Ovary (tissue), 9 donors: Measurements from ENCODE around the gene CEP164. TPM values are rescaled to one million over a fixed set of nuclear protein-coding genes. Genes with fewer than 3 reads are reported as not detected.
"Not testable (repeated sequence)": the region's sequence is repeated elsewhere in the genome, so short reads cannot be mapped to it uniquely, and the experiment has no call there.

Experiments
- DNase-seq, 5 donors: peaks; one replicate each; pipeline ENCODE4 v3.0.0-alpha.2; 2019 to 2020
- H3K27ac ChIP-seq, 2 donors: fragments of 200-600 bp; one replicate each; pipeline versions ENCODE4 v1.5.1 to v1.8.0; 2019 to 2022
- H3K27me3 ChIP-seq: fragments of 200-600 bp; one replicate; pipeline ENCODE4 v1.8.0; 2022
- H3K36me3 ChIP-seq: fragments of 200-600 bp; sonication (generic); one replicate; pipeline ENCODE4 v1.5.1; 2019
- H3K4me1 ChIP-seq: one replicate; pipeline ENCODE4 v1.8.1; 2013; ENCODE audit warnings: mild to moderate bottlenecking, moderate library complexity; ENCODE audit not compliant: insufficient read depth
- H3K4me3 ChIP-seq: fragments of 200-600 bp; sonication (generic); one replicate; pipeline ENCODE4 v1.5.1; 2017
- H3K9me3 ChIP-seq, 2 donors: fragments of 200-600 bp in 1 of 2; sonication (generic) in 1 of 2; one replicate each; pipeline versions ENCODE4 v1.5.1 to v1.8.1; 2013 to 2019; ENCODE audit warnings: mild to moderate bottlenecking in 1 of 2, moderate library complexity in 1 of 2
- EP300 ChIP-seq: sonication (generic); formaldehyde crosslinking; IDR thresholded peaks from one replicate; pipeline ENCODE4 v1.6.1; 2017; ENCODE audit warnings: antibody characterized with exemption
- POLR2A ChIP-seq: fragments of 450-650 bp; IDR thresholded peaks from one replicate; pipeline ENCODE4 v1.6.1; 2017; ENCODE audit warnings: antibody characterized with exemption, mild to moderate bottlenecking, moderate library complexity
- WGBS, 3 donors: extraction: QIAGEN DNeasy Blood & Tissue Kit in 1 of 3; methylation state at CpG; one replicate each; pipeline versions ENCODE4 v1.1.5 to v1.1.7; 2013 to 2017; 5-methylcytosine and 5-hydroxymethylcytosine counted together
- intact Hi-C, 4 donors: fragments of 100-400 bp; cut with DNase I; formaldehyde crosslinking; loops; one replicate each; pipeline versions ENCODE4 v1.11.0 to v1.15.1; 2022 to 2023
- polyA plus RNA-seq, 2 donors: library from polyadenylated mRNA; stranded (reverse); fragments of 200-250 nt in 1 of 2; fragments of 350-450 nt in 1 of 2; fragmentation: Illumina TruSeq in 1 of 2; extraction: RNeasy Lipid Tissue Mini Kit (QIAGEN cat#74804) in 1 of 2; gene quantifications; one replicate each; pipeline ENCODE4 v1.2.3, GENCODE V29; 2013 to 2014
- total RNA-seq, 7 donors: library from RNA; depleted of rRNA in 2 of 7; stranded (reverse); fragments of >200 nt in 2 of 7; fragmentation: NEBNext Ultra II Directional in 3 of 7; extraction: Animal tissue kit (Norgen Biotek cat#: 25700) in 3 of 7; gene quantifications; one replicate each; pipeline versions ENCODE4 v1.1.0 to v1.2.4, GENCODE V29; 2016 to 2023
- TF ChIP-seq, protein P1 (sequence below), 3 donors: fragments of 450-650 bp in 2 of 3; fragments of 200-600 bp in 1 of 3; IDR thresholded peaks; one replicate each; pipeline versions ENCODE4 v1.5.1 to v1.8.0; 2016 to 2022; ENCODE audit warnings: antibody characterized with exemption in 3 of 3, mild to moderate bottlenecking in 1 of 3
- donor health status: DM: no; HTN: no; CAD: no; lungs with moderate emphysema.
- donor health status: DM: no; HTN: no; CAD: no.
- donor health status: Bipolar disorder and iron deficiency.
- donor health status: DM: yes; HTN: yes; CAD: no.
- donor health status: DM: no; HTN: no; CAD: no.
- donor health status: DM: yes; HTN: yes; CAD: no.

CEP164 gene
- total and polyA plus RNA-seq, 9 donors, result 18.6 to 50.4 (median 28.0) TPM

DNA sequence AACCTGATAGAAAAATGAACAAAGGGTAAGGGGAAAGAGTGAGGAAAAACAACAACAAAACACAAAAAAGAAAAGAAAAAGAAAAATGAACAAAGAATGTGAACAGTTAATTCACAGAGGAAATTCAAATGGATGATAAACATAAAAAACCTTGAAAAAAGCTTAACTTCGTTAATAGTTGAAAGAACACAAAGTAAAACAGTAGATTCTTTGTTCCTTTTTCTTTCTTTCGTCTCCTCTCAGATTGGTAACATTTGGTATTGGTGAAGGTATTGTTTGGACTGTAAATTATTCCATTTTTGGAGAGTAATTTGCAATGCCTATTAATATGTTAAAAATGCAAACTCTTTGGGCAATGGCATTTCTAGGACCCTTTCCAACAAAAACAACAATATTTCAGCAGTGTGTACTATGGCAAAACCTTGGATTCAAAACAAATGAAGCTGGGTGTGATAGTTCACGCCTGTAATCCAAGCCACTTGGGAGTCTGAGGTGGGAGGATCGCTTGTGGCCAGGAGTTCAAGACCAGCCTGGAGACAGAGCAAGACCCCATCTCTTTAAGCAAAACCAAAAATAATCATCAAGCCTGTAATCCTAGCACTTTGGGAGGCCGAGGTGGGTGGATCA lies 8.3 kb upstream of the CEP164 start:
- peaks cover 12% of the 10 kb centered on the region for H3K4me1 ChIP-seq
- no peak overlapping the region for H3K4me3 ChIP-seq
- intact Hi-C loops, result loop anchor here in 2 of 4 donors (5.0 to 10.0 kb wide), 2 partner anchors 85 to 87 kb away; partner anchors contain the start of genes PCSK7 (in 2 of the 2) and RNF214 (in 2 of the 2)
- 9 to 25% (median 10%) methylated on average over 5 of the region's 5 CpGs for WGBS, 3 donors
- H3K27ac ChIP-seq, result no peak overlapping the region
- no peaks in the 10 kb centered on the region for H3K27me3 ChIP-seq
- no peak for TF ChIP-seq EP300
- H3K36me3 ChIP-seq, result no peaks in the 10 kb centered on the region
- no peaks in the 10 kb centered on the region for H3K9me3 ChIP-seq
- peak in 1 of 5 donors; percentile 31 for DNase-seq

DNA sequence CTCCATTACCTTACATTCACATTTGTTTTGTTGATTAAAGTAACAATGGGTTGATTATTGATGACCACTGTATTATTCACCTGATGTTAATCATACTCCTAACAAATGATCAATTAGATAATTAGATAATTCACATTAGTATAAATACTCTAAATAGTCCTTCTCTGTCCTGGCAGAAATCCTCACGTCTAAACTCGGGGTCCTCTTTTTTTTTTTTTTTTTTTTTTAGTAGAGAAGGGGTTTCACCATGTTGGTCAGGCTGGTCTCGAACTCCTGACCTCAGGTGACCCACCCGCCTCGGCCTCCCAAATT lies 443 bp upstream of the CEP164 start:
- intact Hi-C loops, result loop anchor here in 1 of 4 donors (5.0 kb wide), 1 partner anchor 95 kb away; the partner anchor contains the start of genes PCSK7 and RNF214
- DNase-seq, H3K4me1 ChIP-seq, H3K27me3 ChIP-seq, H3K36me3 ChIP-seq, H3K9me3 ChIP-seq: not testable (repeated sequence)
- Histone ChIP-seq H3K27ac (peak overlapping the region in 1 of 2 donors; percentile 79), H3K4me3 (peak overlapping the region; percentile 90)
- 5 to 10% (median 8%) methylated on average over 5 of the region's 5 CpGs for WGBS, 3 donors

DNA sequence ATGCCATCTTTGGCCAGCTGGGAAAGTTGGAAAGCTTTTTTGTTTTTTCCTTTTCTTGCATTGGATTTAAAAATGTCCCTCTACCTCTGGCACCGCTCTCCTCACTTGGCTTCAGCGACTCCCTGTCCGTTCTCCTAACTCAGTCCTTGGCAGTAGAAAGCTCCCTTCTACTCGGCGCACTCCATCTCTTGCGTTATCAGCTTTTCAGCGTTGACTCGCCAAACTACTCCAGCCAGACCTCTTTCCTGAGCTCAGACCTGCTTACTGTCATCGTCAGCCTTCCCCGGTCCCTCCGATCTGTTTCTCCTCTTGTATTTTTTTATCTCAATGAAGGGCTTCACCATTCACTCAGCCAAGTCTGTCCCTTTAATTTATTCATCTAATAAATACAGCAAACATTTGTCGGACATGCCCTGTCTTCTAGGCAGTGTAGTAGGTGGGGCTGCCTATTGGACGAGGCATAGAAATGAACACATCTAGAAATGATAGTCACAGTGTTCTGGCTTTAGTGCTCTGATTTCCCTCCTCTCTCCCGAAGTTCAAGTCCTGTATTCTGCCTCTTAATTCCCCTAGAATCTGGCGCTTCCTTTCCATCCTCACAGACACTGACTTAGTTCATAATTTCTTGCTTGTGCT lies 839 bp downstream of the CEP164 start:
- TF ChIP-seq, protein P1, sequence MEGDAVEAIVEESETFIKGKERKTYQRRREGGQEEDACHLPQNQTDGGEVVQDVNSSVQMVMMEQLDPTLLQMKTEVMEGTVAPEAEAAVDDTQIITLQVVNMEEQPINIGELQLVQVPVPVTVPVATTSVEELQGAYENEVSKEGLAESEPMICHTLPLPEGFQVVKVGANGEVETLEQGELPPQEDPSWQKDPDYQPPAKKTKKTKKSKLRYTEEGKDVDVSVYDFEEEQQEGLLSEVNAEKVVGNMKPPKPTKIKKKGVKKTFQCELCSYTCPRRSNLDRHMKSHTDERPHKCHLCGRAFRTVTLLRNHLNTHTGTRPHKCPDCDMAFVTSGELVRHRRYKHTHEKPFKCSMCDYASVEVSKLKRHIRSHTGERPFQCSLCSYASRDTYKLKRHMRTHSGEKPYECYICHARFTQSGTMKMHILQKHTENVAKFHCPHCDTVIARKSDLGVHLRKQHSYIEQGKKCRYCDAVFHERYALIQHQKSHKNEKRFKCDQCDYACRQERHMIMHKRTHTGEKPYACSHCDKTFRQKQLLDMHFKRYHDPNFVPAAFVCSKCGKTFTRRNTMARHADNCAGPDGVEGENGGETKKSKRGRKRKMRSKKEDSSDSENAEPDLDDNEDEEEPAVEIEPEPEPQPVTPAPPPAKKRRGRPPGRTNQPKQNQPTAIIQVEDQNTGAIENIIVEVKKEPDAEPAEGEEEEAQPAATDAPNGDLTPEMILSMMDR (IDR thresholded peaks at IDR 0.05), result no peak
- TF ChIP-seq POLR2A, result no peak
- TF ChIP-seq EP300, result no peak
- intact Hi-C loops, result loop anchor here in 1 of 4 donors (5.0 kb wide), 1 partner anchor 96 kb away; the partner anchor contains the start of genes PCSK7 and RNF214
- DNase-seq, result peak in 1 of 5 donors; percentile 51
- H3K27ac ChIP-seq, result peak overlapping the region; percentile 79 to 82
- H3K4me3 ChIP-seq, result peak overlapping the region; percentile 90
- H3K27me3 ChIP-seq, result no peaks in the 10 kb centered on the region
- H3K36me3 ChIP-seq, result no peaks in the 10 kb centered on the region
- 2 to 3% (median 3%) methylated on average over 15 of the region's 15 CpGs for WGBS, 3 donors
- no peaks in the 10 kb centered on the region for H3K9me3 ChIP-seq
- peaks cover 4% of the 10 kb centered on the region for H3K4me1 ChIP-seq

DNA sequence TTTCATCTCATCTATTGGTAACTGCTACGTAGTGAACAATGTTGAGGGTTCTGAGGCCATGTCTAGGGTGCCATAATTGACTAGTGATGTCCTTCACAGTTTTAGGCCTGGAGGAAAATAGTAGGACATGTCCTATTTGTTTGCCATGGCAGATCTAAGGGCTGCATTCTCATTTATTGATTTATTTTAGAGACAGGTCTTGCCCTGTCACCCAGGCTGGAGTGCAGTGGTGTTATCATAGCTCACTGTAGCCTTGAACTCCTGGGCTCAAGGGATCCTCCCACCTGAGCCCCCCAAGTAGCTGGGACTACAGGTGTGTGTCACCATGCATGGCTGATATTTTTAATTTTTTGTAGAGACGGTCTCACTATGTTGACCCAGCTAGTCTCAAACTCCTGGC lies 5.2 kb downstream of the CEP164 start:
- H3K4me3 ChIP-seq, result no peak overlapping the region
- intact Hi-C loops, result no loop called here
- no peak overlapping the region for H3K27ac ChIP-seq
- H3K4me1 ChIP-seq, result peaks cover 4% of the 10 kb centered on the region
- no peak for DNase-seq
- no peaks in the 10 kb centered on the region for H3K27me3 ChIP-seq
- WGBS, 3 donors, result 47 to 81% (median 75%) methylated on average over 2 of the region's 2 CpGs
- H3K9me3 ChIP-seq, result no peaks in the 10 kb centered on the region
- no peaks in the 10 kb centered on the region for H3K36me3 ChIP-seq
- TF ChIP-seq, protein P1 (IDR thresholded peaks at IDR 0.05), result no peak
- TF ChIP-seq EP300 (no peak), POLR2A (no peak)

DNA sequence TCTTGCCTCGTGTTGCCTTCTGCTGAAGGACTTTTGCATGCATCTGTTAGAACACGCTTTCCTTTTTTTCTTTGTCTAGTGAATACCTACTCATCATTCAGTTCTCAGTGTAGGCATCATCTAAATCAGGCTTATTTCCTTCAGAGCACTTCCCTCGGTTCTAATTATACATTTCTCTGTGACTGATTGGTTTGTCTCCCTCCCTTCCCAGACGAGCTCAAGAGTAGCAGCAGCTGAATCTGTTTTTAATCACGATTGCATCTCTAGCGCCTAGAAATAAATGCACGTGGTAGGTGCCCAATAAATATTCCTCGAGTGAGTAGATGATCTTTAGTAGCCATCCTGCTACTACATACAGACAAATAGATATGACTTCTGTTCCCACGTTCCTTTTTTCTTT lies 6.3 kb downstream of the CEP164 start:
- H3K4me3 ChIP-seq, result no peak overlapping the region
- no peak overlapping the region for H3K27ac ChIP-seq
- peaks cover 4% of the 10 kb centered on the region for H3K4me1 ChIP-seq
- no peaks in the 10 kb centered on the region for H3K27me3 ChIP-seq
- no peak for DNase-seq
- WGBS, 3 donors, result 78 to 83% (median 79%) methylated on average over 9 of the region's 9 CpGs
- no peaks in the 10 kb centered on the region for H3K9me3 ChIP-seq
- TF ChIP-seq POLR2A, result no peak
- H3K36me3 ChIP-seq, result no peaks in the 10 kb centered on the region
- intact Hi-C loops, result no loop called here

DNA sequence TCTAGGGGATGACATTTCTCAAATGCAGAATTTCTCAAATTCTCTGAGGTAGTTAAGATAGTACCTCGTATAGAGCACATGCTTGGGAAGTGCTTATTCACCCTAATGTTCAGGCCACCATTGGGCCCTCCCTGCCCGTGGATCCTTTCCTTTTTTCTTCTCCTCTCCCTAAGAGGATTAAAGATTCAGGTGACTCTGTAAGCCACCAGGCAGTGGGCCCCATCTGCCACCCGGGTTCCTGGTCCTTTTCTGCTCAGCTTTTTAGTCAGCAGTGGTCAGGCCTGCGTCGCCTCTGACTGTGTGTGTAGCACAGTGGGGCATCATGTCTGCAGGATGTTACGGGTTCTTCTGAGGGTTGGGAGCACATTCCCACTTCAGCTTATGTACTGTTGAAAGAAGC lies 7.2 kb downstream of the CEP164 start:
- H3K27me3 ChIP-seq, result no peaks in the 10 kb centered on the region
- H3K27ac ChIP-seq, result no peak overlapping the region
- H3K4me3 ChIP-seq, result no peak overlapping the region
- 82 to 90% (median 85%) methylated on average over 6 of the region's 6 CpGs for WGBS, 3 donors
- intact Hi-C loops, result no loop called here
- TF ChIP-seq POLR2A (no peak), EP300 (no peak)
- TF ChIP-seq, protein P1 (IDR thresholded peaks at IDR 0.05), result no peak
- DNase-seq, result no peak
- H3K9me3 ChIP-seq, result no peaks in the 10 kb centered on the region
- no peaks in the 10 kb centered on the region for H3K36me3 ChIP-seq
- no peaks in the 10 kb centered on the region for H3K4me1 ChIP-seq
